HL-60 (cell line): ENCODE measurements around the gene RPS6KA3.

Source experiments
- DNase-seq, 2 experiments: peaks; one replicate each; pipeline ENCODE4 v3.0.0-alpha.2; 2010 to 2020; ENCODE audit warnings: low read depth in 1 of 2, low spot score in 1 of 2
- H3K27ac ChIP-seq: fragments of 250-450 bp; sonication (Bioruptor Pico); replicated peaks from 2 replicates; pipeline ENCODE4 v1.5.1; 2020; ENCODE audit warnings: mild to moderate bottlenecking, moderate library complexity
- H3K27me3 ChIP-seq: fragments of 250-450 bp; sonication (Bioruptor Pico); 2 replicates; pipeline ENCODE4 v1.5.1; 2021; ENCODE audit warnings: mild to moderate bottlenecking, moderate library complexity; ENCODE audit not compliant: insufficient read depth, poor library complexity, severe bottlenecking
- H3K4me3 ChIP-seq: replicated peaks from 2 replicates; pipeline ENCODE4 v1.5.1; 2011; ENCODE audit warnings: mild to moderate bottlenecking, control low read depth, low read length; ENCODE audit not compliant: insufficient read depth
- CTCF ChIP-seq: IDR thresholded peaks from one replicate; pipeline ENCODE4 v1.5.1; 2011; ENCODE audit warnings: low read length, control low read depth, inconsistent platforms; ENCODE audit not compliant: insufficient read depth
- GABPA ChIP-seq: IDR thresholded peaks from 2 replicates; pipeline ENCODE4 v1.6.1; 2012; ENCODE audit warnings: low read depth
- POLR2AphosphoS5 ChIP-seq: IDR thresholded peaks from 2 replicates; pipeline ENCODE4 v1.6.1; 2012; ENCODE audit warnings: low read depth
- REST ChIP-seq: IDR thresholded peaks from 2 replicates; pipeline ENCODE4 v1.6.1; 2012; ENCODE audit warnings: low read depth; ENCODE audit not compliant: insufficient replicate concordance
- SPI1 ChIP-seq: IDR thresholded peaks from 2 replicates; pipeline ENCODE4 v1.6.1; 2012; ENCODE audit warnings: low read depth, mild to moderate bottlenecking, borderline replicate concordance

RPS6KA3 gene

GRCh38 chrX:20205927-20206708, 60.6 kb downstream of the RPS6KA3 start:
- DNase-seq = no peak
- Histone ChIP-seq H3K4me3 (no peak overlapping the region), H3K27me3 (no peaks in the 10 kb centered on the region), H3K27ac (no peak overlapping the region)
- no peak for TF ChIP-seq POLR2AphosphoS5
- TF ChIP-seq GABPA = no peak
- no peak for TF ChIP-seq CTCF
- no peak for TF ChIP-seq SPI1
- TF ChIP-seq REST = no peak

- DNase-seq = no peak
- Histone ChIP-seq H3K27me3 (no peaks in the 10 kb centered on the region), H3K27ac (no peak overlapping the region), H3K4me3 (no peak overlapping the region)
- TF ChIP-seq CTCF (no peak), REST (no peak), SPI1 (no peak), GABPA (no peak), POLR2AphosphoS5 (no peak)
Observed at GRCh38 chrX:20204351-20204750, 62.4 kb downstream of the RPS6KA3 start.

GRCh38 chrX:20197641-20198210, 69.0 kb downstream of the RPS6KA3 start:
- Histone ChIP-seq H3K27ac (no peak overlapping the region), H3K4me3 (no peak overlapping the region), H3K27me3 (no peaks in the 10 kb centered on the region)
- DNase-seq = no peak
- no peak for TF ChIP-seq GABPA
- TF ChIP-seq POLR2AphosphoS5 = no peak
- no peak for TF ChIP-seq REST
- TF ChIP-seq SPI1 = no peak
- no peak for TF ChIP-seq CTCF
